ENCODE results near the gene SLC27A1.
A peak's percentile ranks its signal among the peaks of the same experiment; 100 is the strongest.
"Not testable (repeated sequence)": the region's sequence is repeated elsewhere in the genome, so short reads cannot be mapped to it uniquely, and the experiment has no call there.

Gene SLC27A1

GRCh38 chr19:17469481-17470067 is 750 bp upstream of the SLC27A1 start (continued):
- TF ChIP-seq, protein P1, sequence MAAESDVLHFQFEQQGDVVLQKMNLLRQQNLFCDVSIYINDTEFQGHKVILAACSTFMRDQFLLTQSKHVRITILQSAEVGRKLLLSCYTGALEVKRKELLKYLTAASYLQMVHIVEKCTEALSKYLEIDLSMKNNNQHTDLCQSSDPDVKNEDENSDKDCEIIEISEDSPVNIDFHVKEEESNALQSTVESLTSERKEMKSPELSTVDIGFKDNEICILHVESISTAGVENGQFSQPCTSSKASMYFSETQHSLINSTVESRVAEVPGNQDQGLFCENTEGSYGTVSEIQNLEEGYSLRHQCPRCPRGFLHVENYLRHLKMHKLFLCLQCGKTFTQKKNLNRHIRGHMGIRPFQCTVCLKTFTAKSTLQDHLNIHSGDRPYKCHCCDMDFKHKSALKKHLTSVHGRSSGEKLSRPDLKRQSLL (tag by site-specific recombination; IDR thresholded peaks at IDR 0.05), result peak; percentile 62; the same call in 1 of the 2 replicates
- TF ChIP-seq SP3 (tag by site-specific recombination; IDR thresholded peaks at IDR 0.05) (peak; percentile 47), KLF7 (tag by site-specific recombination; IDR thresholded peaks at IDR 0.05; ENCODE audit: borderline replicate concordance) (peak; percentile 47; the same call in 1 of the 2 replicates), ZBTB8A (tag by site-specific recombination; IDR thresholded peaks at IDR 0.05) (no peak), ZNF677 (tag by site-specific recombination; IDR thresholded peaks at IDR 0.05) (no peak), RBAK (tag by site-specific recombination; IDR thresholded peaks at IDR 0.05) (no peak), ZIC2 (tag by site-specific recombination; IDR thresholded peaks at IDR 0.05) (peak; percentile 32; the same call in 1 of the 2 replicates)

GRCh38 chr19:17471410-17472125 is 1.2 kb downstream of the SLC27A1 start:
- Histone ChIP-seq H3K4me3 (ENCODE audit: low read depth, low read length) (no peak overlapping the region), H3K27ac (ENCODE audit: extremely low read depth, low read depth, low read length) (no peak overlapping the region), H3K4me1 (ENCODE audit: control insufficient read depth, insufficient read depth, low read length) (0 out of 2 replicates have a peak, but pooled peaks cover 6% of the 10 kb centered on the region), H3K9me3 (ENCODE audit: control insufficient read depth, insufficient read depth, low read depth, low read length) (no peaks in the 10 kb centered on the region), H3K36me3 (ENCODE audit: control insufficient read depth in 2 of 2, insufficient read depth in 1 of 2, low read length in 2 of 2) (no peaks in the 10 kb centered on the region)
- TF ChIP-seq SP2 (tag by site-specific recombination; IDR thresholded peaks at IDR 0.05) (no peak), ZNF335 (tag by site-specific recombination; conservative IDR thresholded peaks at IDR 0.05) (peak; percentile 1; the same call in 1 of the 2 replicates), PBX3 (CRISPR knock-in tag; IDR thresholded peaks at IDR 0.05) (no peak), GLIS1 (tag by site-specific recombination; IDR thresholded peaks at IDR 0.05) (peak; percentile 67)
- TF ChIP-seq, protein P2, sequence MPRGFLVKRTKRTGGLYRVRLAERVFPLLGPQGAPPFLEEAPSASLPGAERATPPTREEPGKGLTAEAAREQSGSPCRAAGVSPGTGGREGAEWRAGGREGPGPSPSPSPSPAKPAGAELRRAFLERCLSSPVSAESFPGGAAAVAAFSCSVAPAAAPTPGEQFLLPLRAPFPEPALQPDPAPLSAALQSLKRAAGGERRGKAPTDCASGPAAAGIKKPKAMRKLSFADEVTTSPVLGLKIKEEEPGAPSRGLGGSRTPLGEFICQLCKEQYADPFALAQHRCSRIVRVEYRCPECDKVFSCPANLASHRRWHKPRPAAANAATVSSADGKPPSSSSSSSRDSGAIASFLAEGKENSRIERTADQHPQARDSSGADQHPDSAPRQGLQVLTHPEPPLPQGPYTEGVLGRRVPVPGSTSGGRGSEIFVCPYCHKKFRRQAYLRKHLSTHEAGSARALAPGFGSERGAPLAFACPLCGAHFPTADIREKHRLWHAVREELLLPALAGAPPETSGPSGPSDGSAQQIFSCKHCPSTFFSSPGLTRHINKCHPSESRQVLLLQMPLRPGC (tag by site-specific recombination; IDR thresholded peaks at IDR 0.05), result no peak
- CTCF ChIA-PET, result interaction anchor here (0.6 to 5.5 kb wide), 5 partner anchors 11 to 367 kb away, joined by 3 to 31 read pairs (median 4); no protein-coding TSS in a partner anchor
- POLR2A ChIA-PET, result interaction anchor here (0.6 to 1.4 kb wide), 2 partner anchors 134 to 460 kb away, joined by 3 to 4 read pairs; no protein-coding TSS in a partner anchor

DNA sequence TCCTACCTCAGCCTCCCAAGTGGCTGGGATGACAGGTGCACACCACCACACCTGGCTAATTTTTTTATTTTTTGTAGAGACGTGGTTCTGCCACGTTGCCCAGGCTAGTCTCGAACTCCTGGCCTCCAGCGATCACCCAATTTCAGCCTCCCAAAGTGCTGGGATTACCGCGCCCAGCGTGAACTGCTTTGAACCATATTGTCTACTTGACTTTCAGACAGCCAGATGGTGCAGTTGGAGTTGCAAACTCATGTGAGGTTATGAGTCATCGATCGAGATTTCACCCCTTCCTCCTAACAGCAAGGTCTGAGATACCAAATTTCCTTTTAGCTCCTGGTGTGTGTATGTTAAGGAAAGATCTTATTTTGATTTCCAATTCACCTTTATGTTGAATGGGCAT is 2.7 kb downstream of the SLC27A1 start:
- H3K27ac ChIP-seq (ENCODE audit: extremely low read depth, low read depth, low read length), result no peak overlapping the region
- TF ChIP-seq ZSCAN23 (tag by site-specific recombination; IDR thresholded peaks at IDR 0.05) (no peak), PRDM1 (tag by site-specific recombination; IDR thresholded peaks at IDR 0.05) (no peak), ELK4 (IDR thresholded peaks at IDR 0.05; ENCODE audit: borderline replicate concordance, low read depth, low read length) (no peak), EGR2 (tag by site-specific recombination; IDR thresholded peaks at IDR 0.05; ENCODE audit: low read depth) (no peak), ZNF184 (tag by site-specific recombination; IDR thresholded peaks at IDR 0.05) (no peak), ZNF16 (tag by site-specific recombination; IDR thresholded peaks at IDR 0.05; ENCODE audit: low read depth) (no peak), PBX3 (CRISPR knock-in tag; IDR thresholded peaks at IDR 0.05) (no peak), ZNF202 (tag by site-specific recombination; IDR thresholded peaks at IDR 0.05; ENCODE audit: borderline replicate concordance) (no peak), YY1 (tag by site-specific recombination; IDR thresholded peaks at IDR 0.05) (no peak)
- CTCF ChIA-PET, result interaction anchor here (0.6 to 5.5 kb wide), 2 partner anchors 24 to 311 kb away, joined by 3 to 31 read pairs; no protein-coding TSS in a partner anchor
- H3K36me3 ChIP-seq (ENCODE audit: control insufficient read depth in 2 of 2, insufficient read depth in 1 of 2, low read length in 2 of 2), result no peaks in the 10 kb centered on the region
- H3K4me3 ChIP-seq (ENCODE audit: low read depth, low read length), result no peak overlapping the region
- 0 out of 2 replicates have a peak, but pooled peaks cover 6% of the 10 kb centered on the region for H3K4me1 ChIP-seq (ENCODE audit: control insufficient read depth, insufficient read depth, low read length)
- POLR2A ChIA-PET, result no interaction called here
- H3K9me3 ChIP-seq (ENCODE audit: control insufficient read depth, insufficient read depth, low read depth, low read length), result no peaks in the 10 kb centered on the region

- H3K27ac ChIP-seq (ENCODE audit: extremely low read depth, low read depth, low read length); POLR2A ChIA-PET; H3K4me3 ChIP-seq (ENCODE audit: low read depth, low read length); H3K9me3 ChIP-seq (ENCODE audit: control insufficient read depth, insufficient read depth, low read depth, low read length); H3K36me3 ChIP-seq (ENCODE audit: control insufficient read depth in 2 of 2, insufficient read depth in 1 of 2, low read length in 2 of 2); H3K4me1 ChIP-seq (ENCODE audit: control insufficient read depth, insufficient read depth, low read length): not testable (repeated sequence)
- CTCF ChIA-PET, result interaction anchor here (0.7 to 5.5 kb wide), 2 partner anchors 22 to 317 kb away, joined by 3 to 31 read pairs; no protein-coding TSS in a partner anchor
Measured at GRCh38 chr19:17475011-17475540, 4.8 kb downstream of the SLC27A1 start.
